NCI-H748 (cell line): ENCODE data around the gene MTERF4.

Source experiments
- DNase-seq: peaks from one replicate; lab custom pipeline; 2025; ENCODE audit not compliant: unreplicated experiment; lab: John Stamatoyannopoulos, UW

Gene MTERF4

DNA sequence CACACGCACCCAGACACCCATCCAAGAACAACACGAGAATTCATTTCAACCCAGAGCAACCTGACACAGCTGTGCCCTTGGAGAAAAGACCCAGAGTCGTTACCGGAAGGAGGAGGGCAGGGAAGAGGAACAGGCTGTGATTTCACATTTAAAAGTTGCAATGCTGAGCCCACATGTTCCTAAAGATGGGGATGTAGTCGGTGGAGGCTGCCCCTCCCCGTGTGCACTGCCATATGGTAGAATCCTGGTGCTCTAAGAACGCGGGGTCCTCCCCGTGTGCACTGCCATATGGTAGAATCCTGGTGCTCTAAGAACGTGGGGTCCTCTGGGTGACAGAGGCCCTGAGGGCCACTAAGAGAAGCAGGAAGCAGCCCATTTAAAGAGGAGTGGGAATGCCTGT is 10.9 kb downstream of the MTERF4 start:
- no peak for DNase-seq

- DNase-seq, result no peak
Observed at GRCh38 chr2:241088791-241089732, 13.0 kb downstream of the MTERF4 start.

GRCh38 chr2:241088376-241088775 is 13.7 kb downstream of the MTERF4 start:
- DNase-seq, result no peak

DNA sequence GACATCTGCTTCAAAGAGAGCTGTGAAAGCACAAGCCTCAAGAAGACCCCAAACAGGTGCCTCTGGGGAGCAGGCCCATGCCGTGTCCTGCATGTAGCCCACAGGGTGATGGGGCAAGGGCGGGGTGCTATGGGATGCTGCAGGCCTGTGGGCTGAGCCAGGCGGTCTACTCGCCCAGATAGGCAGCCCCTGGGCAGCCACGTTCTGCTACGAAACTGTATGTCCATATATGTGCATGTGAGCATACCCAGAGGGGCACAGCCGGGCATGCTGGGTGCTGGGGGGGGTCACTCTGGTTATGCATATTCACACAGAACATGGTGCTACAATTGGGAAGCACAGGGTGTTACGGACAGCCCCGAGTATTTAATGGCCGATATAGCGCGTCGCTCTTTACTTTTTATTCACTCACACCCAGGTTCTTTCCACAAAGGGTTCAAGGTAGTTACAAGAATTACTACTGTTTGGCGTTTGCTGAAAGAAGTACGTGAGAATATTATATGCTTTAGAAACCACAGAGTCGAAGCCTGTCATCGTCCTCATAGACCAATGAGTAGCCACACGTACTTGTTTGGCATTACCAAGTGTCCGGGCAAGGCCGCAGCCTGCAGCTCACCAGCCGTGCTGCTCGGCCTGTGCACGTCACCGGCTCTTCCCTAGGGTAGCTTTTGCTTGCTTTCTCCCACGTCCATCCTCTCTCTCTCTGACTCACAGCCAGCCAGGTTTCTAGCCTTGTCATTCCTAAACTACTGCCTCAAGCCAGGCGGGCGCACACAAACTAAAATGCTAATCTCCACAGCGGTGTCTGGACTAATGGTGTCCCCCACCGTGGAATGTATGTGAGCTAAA is 14.4 kb downstream of the MTERF4 start:
- DNase-seq, result no peak

- no peak for DNase-seq
Observed at GRCh38 chr2:241084856-241085444, 17.1 kb downstream of the MTERF4 start.

- DNase-seq, result no peak
Observed at GRCh38 chr2:241083091-241083415, 19.0 kb downstream of the MTERF4 start.

- no peak for DNase-seq
Observed at GRCh38 chr2:241082341-241083090, 19.6 kb downstream of the MTERF4 start.

DNA sequence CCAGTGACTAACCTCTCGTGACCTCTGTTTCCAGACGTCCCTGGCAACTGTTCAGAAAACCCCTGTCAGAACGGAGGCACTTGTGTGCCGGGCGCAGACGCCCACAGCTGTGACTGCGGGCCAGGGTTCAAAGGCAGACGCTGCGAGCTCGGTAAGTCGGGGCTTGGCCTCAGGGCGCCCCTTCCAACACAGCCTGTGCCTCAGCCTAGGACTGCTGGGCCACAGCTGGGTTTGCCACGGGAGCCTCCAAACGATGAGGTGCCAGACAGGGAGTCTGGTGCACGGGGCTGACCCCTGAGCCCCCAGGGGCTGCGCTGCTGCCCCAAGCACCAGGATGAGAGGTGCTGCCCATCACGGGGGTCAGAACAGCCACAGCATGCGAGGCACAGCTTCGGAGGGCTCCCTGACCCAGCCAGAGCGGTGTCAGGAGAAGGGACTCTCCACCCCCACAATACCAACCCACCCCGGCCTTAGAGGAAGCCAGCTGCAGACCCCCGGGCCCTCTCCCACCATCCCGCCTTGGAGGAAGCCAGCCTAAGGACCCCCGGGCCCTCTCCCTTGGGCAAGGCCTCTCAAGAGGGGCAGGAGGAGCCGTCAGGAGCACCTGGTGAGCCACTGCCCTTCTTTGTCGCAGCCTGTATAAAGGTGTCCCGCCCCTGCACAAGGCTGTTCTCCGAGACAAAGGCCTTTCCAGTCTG is 20.3 kb downstream of the MTERF4 start:
- DNase-seq, result no peak

GRCh38 chr2:241081190-241081642 is 20.9 kb downstream of the MTERF4 start:
- DNase-seq, result no peak

DNA sequence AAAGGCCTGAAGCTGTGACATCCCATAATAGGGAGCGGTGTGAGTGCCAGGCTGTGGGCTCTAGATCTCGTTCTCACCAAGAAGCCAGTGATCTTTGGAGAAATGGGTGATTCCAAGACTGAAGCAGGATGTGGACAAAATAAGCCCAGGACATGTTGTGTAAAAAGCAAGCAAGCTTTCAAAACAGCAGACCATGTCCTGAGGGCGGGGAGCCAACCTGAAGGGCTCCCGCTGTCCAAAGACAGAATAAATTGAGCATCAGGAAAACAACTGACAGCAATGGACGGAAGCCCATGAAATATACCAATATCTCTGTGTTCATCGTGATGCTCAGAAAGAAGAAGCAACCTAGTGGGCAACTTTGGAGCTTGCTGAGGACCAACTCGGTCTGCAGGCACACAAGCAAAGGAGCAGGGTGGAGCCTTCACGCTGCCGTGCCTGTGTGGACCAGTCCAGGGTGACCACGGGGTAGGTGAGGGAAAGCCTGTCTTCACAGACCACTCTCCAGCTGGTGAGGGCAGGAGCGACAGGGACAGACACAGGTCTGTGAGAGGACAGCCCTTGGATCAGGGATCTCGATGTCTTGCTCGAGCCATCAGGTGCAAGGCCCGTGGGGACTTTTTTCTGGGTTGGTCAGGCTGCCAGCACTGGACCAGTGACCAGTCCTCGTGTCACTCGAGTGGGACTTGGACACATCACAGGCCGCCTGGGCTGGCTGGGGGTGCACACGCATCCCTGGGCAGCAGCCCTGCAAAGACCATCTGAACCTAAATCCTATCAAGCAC is 21.5 kb downstream of the MTERF4 start:
- DNase-seq, result no peak

DNA sequence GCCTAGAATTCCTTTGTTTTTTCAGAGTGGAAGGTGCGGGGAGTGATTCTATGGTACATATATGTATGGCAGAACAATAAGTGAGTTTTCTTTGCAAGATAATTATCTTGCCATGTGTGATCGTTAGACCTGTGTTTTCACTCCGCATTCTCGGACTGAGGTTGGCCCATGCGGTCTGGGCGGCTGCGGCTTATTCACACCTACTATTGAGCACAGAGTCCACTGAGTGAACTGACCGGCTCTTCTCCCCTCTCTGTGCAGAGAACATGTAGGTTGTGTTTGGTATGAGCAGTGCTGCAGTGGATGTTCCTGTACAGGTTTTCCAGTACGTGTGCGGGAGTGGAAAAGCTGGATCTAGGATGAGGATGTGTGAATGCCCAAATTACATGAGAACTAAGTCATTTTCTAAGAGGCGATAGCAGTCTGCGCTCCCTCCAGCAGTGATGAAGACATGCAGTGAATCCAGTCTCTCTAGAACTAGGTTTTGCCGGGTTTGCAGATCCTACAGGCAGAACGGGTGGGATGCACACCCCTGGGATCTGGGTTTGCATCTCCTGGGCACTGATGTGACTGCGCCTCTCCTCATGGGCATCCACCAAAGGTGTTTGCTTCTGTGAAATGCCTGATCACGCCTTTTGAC is 27.1 kb downstream of the MTERF4 start:
- DNase-seq, result no peak

DNA sequence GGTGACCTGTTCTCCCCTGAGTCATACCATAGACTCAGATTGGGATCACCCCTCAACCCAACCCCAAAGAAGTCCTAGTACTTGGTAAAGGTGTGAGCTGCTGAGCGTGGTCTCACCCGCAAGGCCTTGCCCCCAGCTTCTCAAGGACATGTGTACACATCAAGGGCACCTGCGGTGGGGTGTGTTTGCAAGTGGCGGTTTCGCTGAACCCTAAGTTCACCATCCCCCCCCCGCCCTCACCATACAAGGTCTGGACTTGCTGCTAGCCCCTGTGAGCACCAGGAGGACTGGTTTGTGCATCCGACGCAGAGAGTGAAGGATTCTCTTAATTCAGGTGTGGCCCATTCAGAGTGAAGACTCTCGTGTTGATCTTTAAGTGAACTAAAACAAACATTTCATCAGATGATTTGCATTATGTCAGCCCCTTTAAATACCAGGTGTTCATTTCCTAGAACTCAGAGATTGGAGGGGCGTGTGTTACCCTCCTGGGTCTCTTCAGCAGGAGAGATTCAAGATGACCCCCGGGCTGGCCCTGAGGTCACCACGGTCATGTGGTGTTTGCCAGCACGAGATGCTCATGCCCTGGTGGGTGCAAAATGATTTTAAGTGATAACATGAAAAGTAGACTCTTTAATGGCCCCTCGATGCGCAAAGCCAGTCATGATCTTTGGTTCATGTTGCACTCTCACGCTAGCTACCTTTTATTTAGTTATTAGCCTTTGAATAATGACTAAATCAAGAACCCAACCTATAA is 27.8 kb downstream of the MTERF4 start:
- no peak for DNase-seq

GRCh38 chr2:241073166-241074064 is 28.7 kb downstream of the MTERF4 start:
- DNase-seq, result no peak

- DNase-seq, result no peak
Observed at GRCh38 chr2:241072553-241073165, 29.4 kb downstream of the MTERF4 start.

DNA sequence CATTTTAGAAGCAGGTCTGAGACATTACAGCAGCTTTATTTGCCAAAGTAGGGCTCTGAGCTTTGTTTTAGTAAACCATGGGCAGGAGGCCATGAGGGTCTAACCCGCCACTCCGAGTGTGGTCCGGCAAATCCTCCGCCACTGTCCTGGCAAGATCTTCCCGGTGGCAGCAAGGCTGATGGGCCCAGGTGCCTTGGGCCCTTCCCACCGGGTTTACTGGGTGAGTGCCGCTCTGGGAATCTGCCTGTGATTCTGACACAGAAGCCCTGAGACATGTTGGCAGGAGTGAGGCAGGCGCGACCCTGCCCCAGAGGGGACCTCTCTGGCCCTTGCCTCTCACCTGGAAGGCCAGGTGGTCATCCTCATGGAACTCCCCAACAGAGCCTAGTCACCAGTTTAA is 29.9 kb downstream of the MTERF4 start:
- DNase-seq, result no peak

GRCh38 chr2:241071677-241072111 is 30.4 kb downstream of the MTERF4 start:
- no peak for DNase-seq
